Stimulated activated CD8-positive, alpha-beta memory T cell treated with anti-CD3 and anti-CD28 coated beads, Interleukin-7, amount 100 ng/mL, for 48 hours (primary cell): Measurements from ENCODE around the gene KIN.
"Not testable (repeated sequence)": the region's sequence is repeated elsewhere in the genome, so short reads cannot be mapped to it uniquely, and the experiment has no call there.

Experiments
- DNase-seq, 2 donors: peaks; one replicate each; pipeline ENCODE4 v3.0.0-alpha.2; 2020; ENCODE audit warnings: low read depth in 1 of 2; ENCODE audit errors: extremely low read depth in 1 of 2

KIN gene

DNA sequence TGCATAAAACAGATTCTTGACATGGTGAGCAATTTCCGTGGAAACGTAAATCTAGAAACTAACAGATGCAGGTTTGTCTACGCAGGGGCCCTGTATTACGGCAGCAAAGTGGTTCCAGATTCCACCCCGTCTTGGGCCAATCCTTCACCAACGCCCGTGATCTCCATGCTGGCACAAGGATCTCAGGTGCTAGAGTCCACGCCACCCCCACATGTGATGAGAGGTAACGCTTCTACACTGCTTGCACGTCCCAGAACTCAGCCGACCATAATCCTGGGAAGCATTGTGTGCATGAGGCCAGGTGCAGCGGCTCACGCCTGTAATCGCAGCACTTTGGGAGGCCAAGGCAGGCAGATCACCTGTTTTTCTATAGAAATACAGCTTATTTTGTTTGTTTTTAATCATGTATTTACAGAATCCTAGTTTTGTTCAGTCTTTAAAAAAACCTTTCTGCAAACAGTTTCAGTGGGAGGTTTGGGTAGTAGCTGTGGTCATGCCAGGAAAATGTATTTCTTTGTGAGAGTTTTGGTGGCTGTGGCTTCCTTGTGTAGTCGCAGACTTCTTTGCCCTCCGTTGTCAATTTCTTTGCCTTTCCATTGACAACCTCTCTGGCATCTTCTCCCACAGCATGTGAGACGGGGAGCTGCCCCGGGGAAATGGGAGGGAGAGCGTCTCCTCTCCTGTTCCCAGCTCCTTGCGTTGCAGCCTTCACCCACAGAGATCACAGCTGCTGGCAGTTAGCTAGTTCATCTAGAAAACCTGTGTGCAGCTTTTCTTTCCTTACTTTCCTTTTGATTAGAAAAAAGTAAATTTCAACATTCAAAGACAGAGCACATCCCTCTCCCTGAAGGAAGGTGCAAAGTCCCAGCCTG lies 49.0 kb downstream of the KIN start:
- no peak for DNase-seq

DNA sequence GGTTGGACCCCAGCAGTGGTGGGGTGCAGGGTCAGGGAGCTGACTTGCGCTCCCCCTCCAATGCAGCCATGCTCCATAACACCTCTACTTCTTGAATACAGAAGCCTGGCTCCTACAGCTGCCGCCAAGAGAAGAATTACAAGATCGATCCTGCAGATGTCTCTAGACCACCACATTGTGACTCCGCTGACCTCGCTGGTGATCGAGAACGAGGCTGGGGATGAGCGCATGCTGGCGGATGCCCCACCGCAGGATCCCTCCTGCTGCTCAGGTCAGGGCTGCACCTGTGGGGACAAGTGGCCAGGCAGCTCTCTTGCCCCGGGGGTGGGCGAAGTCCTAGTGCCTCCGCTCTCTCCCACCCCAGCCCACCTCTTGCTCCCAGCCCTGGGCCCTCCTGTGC lies 53.0 kb downstream of the KIN start:
- DNase-seq: no peak

GRCh38 chr10:7722927-7723529 lies 64.8 kb downstream of the KIN start:
- DNase-seq: no peak

DNA sequence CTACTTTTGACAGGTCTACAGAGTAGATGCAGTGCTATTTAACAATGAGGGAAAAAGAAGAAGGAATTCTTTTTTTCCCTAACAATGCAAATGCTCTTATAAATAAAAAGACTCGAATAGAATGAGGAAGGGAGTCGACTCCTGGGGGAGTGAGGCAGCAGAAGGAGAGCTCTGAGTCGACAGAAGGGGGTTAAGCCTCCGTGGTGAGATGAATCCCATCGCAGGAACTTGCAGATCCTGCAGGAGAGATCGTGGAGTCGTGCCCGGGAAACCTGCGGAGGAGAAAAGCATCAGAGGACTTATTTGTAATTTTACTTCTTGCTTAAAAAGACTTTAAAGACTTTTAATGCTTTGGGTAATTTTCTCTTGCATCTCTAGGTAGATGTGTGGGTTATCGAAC lies 67.3 kb downstream of the KIN start:
- no peak for DNase-seq

GRCh38 chr10:7718685-7719084 lies 69.1 kb downstream of the KIN start:
- no peak for DNase-seq

- DNase-seq: no peak
These were observed 70.0 kb downstream of the KIN start for GRCh38 chr10:7717767-7718166.

GRCh38 chr10:7715515-7715914 lies 72.3 kb downstream of the KIN start:
- no peak for DNase-seq

DNA sequence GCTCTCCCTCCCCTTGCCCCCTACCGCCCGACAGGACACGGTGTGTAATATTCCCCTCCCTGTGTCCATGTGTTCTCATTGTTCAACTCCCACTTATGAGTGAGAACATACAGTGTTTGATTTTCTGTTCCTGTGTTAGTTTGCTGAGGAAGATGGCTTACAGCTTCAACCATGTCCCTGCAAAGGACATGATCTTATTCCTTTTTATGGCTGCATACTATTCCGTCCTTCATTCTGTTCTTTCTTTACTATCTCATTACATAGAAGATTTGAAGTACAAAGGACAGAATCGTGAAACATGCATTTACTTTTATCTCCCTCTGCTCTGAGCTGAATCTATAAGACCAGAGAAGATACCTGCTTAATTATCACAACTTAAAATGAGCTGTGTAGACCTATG lies 76.7 kb downstream of the KIN start:
- DNase-seq: not testable (repeated sequence)

DNA sequence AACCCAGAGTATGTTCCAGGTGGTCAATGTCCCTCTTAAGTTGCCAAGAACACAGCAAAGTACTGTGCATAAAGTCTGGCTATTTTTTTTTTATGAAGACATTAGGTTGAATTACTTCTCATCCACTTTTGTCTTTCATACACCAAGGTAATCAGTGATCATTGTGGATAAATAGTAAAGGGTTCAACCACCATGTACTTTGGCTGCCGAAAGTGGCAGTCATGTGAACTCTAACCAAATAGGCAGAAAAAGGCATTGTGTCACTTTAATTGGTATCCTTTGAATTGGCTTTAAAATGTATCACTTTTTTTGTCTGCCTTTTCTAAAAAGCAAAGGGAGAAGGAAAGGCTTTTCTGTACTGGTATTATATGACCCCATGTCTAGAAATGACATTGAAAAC lies 77.3 kb downstream of the KIN start:
- no peak for DNase-seq

- DNase-seq: no peak
These were observed 79.0 kb downstream of the KIN start for GRCh38 chr10:7708832-7709231.

- DNase-seq: no peak
These were observed 79.8 kb downstream of the KIN start for GRCh38 chr10:7707858-7708622.

DNA sequence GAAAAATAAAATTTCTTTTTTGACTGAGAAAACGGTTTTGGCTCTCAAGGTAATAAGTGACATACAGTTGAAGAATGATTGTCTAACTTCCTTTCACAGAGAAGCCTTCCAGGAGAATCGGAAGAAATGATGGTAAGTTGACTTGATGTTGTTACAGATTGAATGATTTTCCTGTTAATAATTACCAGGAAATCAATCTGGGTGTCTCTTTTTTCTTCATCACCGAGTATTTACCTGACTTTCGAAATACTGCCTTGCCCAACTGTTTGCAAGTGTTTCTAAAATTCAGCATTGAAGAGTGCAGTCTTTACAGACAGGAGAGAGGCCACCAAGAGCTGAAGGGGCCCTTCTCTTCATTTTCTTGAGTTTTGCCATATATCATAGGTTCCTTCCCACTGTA lies 80.7 kb downstream of the KIN start:
- DNase-seq: no peak

DNA sequence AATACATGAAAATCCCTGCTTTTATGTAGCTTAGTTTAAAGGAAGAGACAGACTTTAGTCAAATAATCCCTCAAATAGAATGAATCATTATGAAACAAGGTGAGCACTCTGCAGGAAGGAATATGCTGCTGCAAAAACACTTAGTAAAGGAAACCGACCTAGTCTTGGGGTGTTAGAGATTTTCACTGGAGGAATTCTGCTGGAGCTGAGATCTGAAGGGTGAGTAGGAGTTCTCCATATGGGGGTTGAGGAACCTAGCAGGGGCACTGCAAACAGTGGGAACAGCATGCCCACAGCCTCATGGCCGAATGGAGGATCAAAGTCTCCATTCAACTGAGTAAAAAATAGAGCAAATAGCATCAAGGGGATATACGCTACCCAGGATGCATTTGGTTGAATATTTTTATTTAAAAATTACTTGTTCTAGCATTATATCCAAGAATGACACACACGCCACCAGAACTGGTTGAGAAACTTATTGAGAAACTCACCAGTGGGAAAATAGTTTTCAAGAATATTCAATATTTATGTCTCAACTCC lies 81.2 kb downstream of the KIN start:
- DNase-seq: no peak

DNA sequence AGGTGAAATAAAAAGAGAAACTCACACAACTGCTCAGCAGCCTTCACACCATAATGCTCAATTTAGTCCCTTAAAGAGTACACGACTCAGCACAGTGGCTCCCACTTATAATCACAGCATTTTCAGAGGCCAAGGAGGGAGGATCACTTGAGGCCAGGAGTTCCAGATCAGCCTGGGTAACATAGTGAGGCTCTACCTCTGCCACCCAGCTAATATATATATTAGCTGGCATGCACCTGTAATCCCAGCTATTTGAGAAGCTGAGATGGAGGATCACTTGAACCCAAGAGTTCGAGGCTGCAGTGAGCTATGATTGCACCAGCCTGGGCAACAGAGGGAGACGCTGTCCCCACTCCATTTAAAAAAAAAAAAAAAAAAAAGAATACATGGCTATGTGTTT lies 82.5 kb downstream of the KIN start:
- DNase-seq: no peak

- DNase-seq: no peak
These were observed 83.4 kb downstream of the KIN start for GRCh38 chr10:7704071-7705016.

GRCh38 chr10:7703140-7703539 lies 84.7 kb downstream of the KIN start, which contains the start of gene ITIH2:
Gene ITIH2, plus strand, starts transcription at chr10:7703316. Its CDS starts 119 bp downstream, at chr10:7703435.
- no peak for DNase-seq

DNA sequence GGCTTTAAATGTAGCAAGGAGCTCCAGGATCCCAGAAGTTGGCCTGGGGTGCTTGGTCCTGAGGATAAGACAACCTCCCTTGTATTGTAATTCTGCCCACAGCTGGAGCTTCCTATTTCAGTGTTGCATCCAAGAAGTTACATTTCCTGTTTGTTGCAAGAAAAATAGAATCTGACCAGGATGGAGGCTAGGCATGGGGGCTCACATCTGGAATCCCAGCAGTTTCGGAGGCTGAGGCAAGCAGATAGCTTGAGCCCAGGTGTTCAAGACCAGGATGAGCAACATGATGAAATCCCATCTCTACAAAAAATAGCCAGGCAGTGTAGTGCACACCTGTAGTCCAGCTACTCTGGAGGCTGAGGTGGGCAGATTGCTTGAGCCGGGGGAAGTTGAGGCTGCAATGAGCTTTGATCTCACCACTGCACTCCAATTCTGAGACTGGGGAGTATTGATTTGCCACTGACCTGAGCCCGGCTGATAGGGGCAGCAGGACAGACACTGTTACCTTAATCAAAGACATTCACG lies 85.4 kb downstream of the KIN start:
- no peak for DNase-seq

GRCh38 chr10:7701158-7701742 lies 86.5 kb downstream of the KIN start:
- no peak for DNase-seq
